GM12801 (cell line): ENCODE measurements around the gene SUN1.

Experiments used
- TF ChIP-seq, protein P1 (sequence below): IDR thresholded peaks from one replicate; pipeline ENCODE4 v1.5.1; 2011; ENCODE audit warnings: control low read depth; ENCODE audit not compliant: insufficient read length; ENCODE audit errors: extremely low read depth

SUN1 gene

DNA sequence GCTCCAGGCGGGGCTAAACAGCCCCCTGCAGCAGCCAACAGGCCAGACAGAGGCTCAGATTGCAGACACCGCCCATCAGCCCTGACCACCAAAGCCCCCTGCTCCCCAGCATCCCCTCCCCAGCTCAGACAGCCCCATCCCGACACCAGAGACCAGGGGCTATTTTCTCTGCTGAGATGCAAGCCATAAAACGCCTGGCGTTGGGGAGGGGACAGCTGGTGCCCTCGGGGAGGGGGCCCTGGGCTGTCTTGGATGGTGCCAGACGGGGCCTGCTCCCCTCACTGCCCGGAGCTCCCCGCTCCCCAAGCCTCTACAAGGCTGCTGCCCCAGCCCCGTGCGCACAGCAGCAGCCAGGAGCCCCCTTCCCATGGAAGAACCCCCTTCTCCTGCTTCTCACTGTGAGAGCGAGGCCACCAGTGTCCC is 75.9 kb downstream of the SUN1 start:
- TF ChIP-seq, protein P1, sequence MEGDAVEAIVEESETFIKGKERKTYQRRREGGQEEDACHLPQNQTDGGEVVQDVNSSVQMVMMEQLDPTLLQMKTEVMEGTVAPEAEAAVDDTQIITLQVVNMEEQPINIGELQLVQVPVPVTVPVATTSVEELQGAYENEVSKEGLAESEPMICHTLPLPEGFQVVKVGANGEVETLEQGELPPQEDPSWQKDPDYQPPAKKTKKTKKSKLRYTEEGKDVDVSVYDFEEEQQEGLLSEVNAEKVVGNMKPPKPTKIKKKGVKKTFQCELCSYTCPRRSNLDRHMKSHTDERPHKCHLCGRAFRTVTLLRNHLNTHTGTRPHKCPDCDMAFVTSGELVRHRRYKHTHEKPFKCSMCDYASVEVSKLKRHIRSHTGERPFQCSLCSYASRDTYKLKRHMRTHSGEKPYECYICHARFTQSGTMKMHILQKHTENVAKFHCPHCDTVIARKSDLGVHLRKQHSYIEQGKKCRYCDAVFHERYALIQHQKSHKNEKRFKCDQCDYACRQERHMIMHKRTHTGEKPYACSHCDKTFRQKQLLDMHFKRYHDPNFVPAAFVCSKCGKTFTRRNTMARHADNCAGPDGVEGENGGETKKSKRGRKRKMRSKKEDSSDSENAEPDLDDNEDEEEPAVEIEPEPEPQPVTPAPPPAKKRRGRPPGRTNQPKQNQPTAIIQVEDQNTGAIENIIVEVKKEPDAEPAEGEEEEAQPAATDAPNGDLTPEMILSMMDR: no peak

DNA sequence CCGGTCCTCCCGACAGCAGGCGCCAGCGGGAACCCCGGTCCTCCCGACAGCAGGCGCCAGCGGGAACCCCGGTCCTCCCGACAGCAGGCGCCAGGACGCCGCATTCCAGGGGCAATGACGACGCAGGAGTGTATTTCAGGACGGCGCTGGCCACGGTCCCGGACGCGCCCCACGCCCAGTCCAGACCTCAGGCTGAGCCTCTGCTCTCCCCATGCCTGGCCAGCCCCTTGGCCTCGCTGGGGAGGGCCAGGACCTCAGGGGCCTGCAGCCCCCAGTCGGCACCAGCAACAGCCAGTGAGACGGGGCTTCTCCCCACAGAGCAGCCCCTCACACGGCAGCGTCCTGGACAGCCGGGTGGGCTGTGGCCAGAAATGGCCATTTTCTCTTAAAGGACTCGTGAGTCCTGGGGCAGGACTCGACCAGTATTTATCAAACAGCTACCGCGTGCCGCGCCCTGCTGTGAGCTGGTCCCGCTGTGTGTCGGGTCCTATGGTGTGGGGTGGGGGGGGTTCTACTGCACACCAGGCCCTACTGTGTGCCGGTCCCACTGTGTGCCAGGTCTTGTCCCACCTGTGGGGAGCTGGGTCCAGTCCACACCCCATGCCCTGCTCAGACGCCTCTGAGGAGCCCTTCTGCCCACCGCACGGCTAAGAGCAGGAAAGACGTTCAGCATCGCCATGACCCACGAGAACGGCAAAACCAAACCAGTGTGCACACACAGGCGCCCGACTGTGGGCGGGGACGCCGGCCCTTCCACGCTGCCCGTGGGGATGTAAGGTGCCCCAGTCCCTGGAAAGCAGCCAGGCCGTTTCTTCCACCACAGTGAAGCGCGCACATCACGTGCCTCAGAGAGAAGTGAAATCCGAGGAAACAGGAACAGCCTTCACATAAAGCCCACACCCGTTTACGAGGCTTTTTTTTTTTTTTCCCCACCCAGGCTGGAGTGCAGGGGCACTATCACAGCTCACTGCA is 77.4 kb downstream of the SUN1 start:
- TF ChIP-seq, protein P1: no peak

DNA sequence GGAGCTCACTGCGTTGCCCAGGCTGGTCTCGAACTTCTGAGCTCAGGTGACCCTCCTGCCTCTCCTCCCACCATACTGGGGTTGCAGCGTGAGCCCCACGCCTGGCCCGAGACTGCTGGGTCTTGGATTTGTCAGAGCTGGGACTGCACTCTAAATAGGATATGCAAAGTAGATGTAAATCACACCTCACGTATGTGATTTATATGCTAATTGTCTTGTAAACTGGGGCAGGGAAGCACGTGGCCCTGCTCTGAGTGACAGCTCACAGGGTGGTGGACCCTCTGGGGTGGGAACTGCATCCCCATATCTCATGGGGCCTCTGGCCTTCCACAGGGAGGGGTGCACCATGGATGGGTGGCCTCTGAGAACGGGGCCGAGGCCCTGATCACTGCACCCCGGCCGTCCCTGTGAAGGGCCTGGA is 78.2 kb downstream of the SUN1 start:
- TF ChIP-seq, protein P1: no peak

DNA sequence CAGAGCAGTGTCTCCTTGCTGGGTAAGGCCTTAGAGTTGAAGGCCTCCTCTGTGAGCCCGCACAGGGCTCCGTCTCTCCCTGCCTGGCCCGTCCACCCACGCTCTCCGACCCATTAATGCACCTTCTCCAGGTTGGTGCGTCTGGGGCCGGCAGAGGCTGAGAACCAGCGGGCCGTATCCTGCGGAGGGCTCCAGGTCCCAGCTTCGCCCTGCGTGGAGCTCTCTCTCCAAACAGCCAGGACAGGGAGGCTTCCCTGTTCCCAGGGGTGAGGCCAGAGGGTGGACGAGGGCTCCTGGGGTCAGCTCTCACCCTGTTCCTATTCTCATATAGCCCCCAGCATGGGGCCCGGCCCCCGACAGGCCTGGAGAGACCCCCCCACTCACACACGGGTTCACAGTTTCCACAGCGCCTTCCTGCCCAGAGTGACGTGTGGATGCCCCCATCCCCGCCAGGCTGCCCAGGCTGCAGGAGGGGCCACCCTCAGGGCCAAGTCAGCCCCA is 78.7 kb downstream of the SUN1 start:
- TF ChIP-seq, protein P1: no peak

DNA sequence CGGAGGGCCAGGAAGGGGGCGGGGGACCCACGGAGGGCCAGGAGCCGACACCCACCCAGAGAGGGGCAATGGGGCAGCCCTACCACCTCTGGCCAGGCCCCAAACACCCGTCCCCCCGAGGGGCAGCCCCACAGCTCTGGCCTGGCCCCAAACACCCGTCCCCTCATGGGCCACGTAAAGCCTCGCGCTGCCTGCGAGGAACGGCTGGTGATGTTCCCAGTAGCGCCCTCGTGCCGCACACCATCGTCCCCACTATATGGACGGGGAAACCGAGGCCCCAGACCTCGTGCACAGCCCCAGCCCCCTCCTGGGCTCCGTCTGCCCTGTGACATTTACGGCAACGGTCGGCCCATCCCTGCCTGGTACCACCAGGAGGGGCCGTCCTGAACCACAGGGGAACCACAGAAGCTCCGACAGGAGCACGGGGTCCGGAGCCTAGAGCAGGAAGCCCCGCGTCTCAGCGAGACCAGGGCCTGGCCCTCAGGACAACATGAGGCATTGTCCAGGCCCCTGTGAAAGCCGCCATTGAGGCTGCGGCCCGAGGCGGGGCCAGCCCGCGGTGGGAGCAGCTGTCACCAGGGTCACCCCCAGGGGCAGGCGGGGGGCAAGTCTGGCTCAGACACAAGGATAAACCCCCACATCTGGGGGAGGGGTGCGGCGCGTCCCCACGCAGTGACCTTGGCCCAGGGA is 79.7 kb downstream of the SUN1 start:
- TF ChIP-seq, protein P1: no peak

DNA sequence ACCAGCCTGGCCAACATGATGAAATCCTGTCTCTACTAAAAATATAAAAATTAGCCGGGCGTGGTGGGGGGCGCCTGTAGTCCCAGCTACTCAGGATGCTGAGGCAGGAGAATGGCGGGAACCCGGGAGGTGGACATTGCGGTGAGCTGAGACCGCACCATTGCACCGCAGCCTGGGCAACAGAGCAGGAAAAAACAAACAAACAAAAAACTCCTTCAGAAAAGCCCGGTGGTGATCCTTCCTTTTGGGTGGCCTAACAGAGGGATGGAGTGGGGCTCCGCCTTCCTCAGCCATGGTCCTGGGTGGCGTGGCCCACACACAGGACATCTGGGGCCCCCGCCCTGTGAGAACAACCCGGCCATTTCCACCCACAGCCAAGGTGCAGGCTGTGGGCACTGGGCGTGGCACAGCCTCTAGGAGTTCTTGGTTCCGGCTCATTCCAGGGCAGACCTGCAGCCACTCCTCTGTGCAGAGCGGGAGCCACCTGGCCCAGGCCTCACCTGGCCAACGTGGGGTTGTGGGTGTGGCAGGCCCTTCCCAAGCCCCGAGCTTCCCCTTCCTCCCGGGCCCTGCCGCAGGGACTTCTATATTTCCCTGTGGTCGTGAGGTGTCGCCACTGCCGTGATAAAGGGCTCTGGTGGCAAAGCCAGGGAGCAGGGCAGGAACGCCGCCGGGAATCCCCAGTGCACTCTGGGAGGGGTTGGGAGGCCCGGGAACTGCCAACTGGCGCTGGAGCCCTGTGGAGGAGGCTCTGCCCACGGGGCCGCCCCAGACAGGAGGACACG is 81.7 kb downstream of the SUN1 start:
- TF ChIP-seq, protein P1: no peak

DNA sequence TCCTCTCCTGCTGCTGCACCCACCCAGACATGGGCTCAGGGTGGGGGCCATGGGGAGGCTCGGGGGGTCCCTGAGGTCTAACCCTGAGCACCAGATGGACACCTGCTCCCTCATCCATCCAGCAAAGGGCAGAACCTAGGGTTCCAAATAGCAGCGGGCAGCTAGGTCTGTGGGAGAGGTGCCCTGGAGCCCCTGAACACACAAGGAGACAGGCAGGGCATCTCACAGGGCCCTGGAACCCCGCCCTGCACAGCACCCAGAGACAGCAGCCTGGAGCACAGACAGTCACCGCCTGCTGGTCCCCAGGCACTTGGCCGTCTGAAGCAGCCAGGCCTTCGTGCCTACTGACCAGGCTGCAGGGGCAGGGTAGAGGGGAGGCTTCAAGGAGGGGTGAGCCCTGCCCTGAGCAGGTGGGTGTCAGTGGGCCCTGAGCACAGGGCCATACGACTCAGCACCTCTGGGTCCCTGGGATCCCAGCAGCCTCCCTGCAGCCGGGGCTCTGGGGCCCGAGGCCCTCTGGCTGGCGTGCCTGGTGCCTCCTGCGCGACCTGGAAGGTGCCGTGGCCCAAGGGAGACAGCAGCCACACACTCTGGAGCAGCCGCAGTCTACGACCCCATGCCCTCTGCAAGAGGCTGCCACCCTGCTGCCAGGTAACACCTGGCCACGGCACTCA is 82.4 kb downstream of the SUN1 start:
- TF ChIP-seq, protein P1: no peak
